MCF 10A (cell line): ENCODE measurements around the gene PDZRN3. TPM values are rescaled to one million over a fixed set of nuclear protein-coding genes. Genes with fewer than 3 reads are reported as not detected.

Experiments
- BruUV-seq: library from RNA; stranded (reverse); fragments of 400-500 nt; replicated peaks from 2 replicates; lab custom pipeline; 2021; lab: Mats Ljungman, UMichigan
- CTCF ChIA-PET: fragments of 300-600 bp; sonication (Branson Sonifier 250); formaldehyde crosslinking; extraction: SDS; loops from one replicate; lab custom pipeline; 2021; ENCODE audit warnings: antibody characterized with exemption, inconsistent platforms; lab: Yijun Ruan, JAX
- POLR2A ChIA-PET: fragments of 300-600, 350-650 bp; sonication (Branson Sonifier 250); formaldehyde crosslinking; extraction: SDS; loops from one replicate; lab custom pipeline; 2020; ENCODE audit warnings: antibody characterized with exemption, inconsistent platforms; lab: Yijun Ruan, JAX
- DNase-seq: peaks from one replicate; pipeline ENCODE4 v3.0.0-alpha.2; 2018; ENCODE audit not compliant: unreplicated experiment
- H3K27ac Mint-ChIP-seq: one replicate; pipeline ENCODE4 v1.8.0; 2022; ENCODE audit warnings: mild to moderate bottlenecking, low read depth, mixed read lengths; ENCODE audit not compliant: unreplicated experiment
- H3K27me3 Mint-ChIP-seq: one replicate; pipeline ENCODE4 v1.8.0; 2022; ENCODE audit warnings: mixed read lengths; ENCODE audit not compliant: insufficient read depth, unreplicated experiment
- H3K36me3 Mint-ChIP-seq: one replicate; pipeline ENCODE4 v1.8.0; 2022; ENCODE audit warnings: mild to moderate bottlenecking, moderate library complexity, mixed read lengths; ENCODE audit not compliant: insufficient read depth, unreplicated experiment
- H3K4me1 Mint-ChIP-seq: one replicate; pipeline ENCODE4 v1.8.0; 2022; ENCODE audit warnings: mixed read lengths; ENCODE audit not compliant: insufficient read depth, unreplicated experiment
- H3K4me3 Mint-ChIP-seq: one replicate; pipeline ENCODE4 v1.8.0; 2022; ENCODE audit warnings: mild to moderate bottlenecking, moderate library complexity, mixed read lengths; ENCODE audit not compliant: unreplicated experiment
- H3K9me3 Mint-ChIP-seq: one replicate; pipeline ENCODE4 v1.8.0; 2022; ENCODE audit warnings: mixed read lengths; ENCODE audit not compliant: unreplicated experiment
- intact Hi-C: fragments of 100-400 bp; cut with micrococcal nuclease; formaldehyde crosslinking; loops from 2 replicates; pipeline ENCODE4 v1.14.1; 2022
- total RNA-seq: library from RNA; stranded (reverse); gene quantifications from 2 replicates; pipeline ENCODE4 v1.2.3, GENCODE V29; 2022
- TF ChIP-seq, protein P1 (sequence below): fragments of 200-600 bp; IDR thresholded peaks from one replicate; pipeline ENCODE4 v1.8.0; 2022; ENCODE audit warnings: antibody characterized with exemption, mild to moderate bottlenecking; ENCODE audit not compliant: unreplicated experiment

Gene PDZRN3
- total RNA-seq, 1 experiment from 2014 or later: not detected

DNA sequence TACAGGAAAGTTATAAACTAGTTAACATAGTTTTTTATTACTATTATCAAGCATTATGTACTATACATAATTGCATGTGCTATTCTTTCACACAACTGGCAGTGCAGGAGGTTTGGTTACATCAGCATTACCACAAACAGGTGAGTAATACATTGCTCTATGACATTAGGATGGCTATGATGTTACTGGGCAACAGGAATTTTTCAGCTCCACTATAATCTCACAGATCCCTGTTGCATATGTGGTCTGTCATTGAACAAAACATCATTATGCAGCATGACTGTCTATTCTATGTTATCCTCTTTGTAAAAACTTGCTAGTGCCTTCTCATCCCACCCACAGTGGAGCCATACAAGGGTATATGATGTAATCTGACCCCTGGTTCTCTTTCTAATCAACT is 36.5 kb upstream of the PDZRN3 start:
- Mint-ChIP-seq H3K4me1 (peaks cover 12% of the 10 kb centered on the region), H3K36me3 (no peaks in the 10 kb centered on the region), H3K27me3 (no peaks in the 10 kb centered on the region), H3K4me3 (no peak overlapping the region), H3K9me3 (no peaks in the 10 kb centered on the region), H3K27ac (no peak overlapping the region)
- ChIA-PET CTCF (interaction anchor here (0.6 to 1.2 kb wide), 3 partner anchors 18 to 1510 kb away, joined by 3 to 5 read pairs (median 3); no protein-coding TSS in a partner anchor), POLR2A (interaction anchor here (0.7 to 1.3 kb wide), 2 partner anchors 67 to 94 kb away, joined by 3 read pairs; no protein-coding TSS in a partner anchor)
- intact Hi-C loops: no loop called here
- peak; percentile 30 for DNase-seq
- no TSS peak for BruUV-seq
- TF ChIP-seq, protein P1, sequence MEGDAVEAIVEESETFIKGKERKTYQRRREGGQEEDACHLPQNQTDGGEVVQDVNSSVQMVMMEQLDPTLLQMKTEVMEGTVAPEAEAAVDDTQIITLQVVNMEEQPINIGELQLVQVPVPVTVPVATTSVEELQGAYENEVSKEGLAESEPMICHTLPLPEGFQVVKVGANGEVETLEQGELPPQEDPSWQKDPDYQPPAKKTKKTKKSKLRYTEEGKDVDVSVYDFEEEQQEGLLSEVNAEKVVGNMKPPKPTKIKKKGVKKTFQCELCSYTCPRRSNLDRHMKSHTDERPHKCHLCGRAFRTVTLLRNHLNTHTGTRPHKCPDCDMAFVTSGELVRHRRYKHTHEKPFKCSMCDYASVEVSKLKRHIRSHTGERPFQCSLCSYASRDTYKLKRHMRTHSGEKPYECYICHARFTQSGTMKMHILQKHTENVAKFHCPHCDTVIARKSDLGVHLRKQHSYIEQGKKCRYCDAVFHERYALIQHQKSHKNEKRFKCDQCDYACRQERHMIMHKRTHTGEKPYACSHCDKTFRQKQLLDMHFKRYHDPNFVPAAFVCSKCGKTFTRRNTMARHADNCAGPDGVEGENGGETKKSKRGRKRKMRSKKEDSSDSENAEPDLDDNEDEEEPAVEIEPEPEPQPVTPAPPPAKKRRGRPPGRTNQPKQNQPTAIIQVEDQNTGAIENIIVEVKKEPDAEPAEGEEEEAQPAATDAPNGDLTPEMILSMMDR: no peak

DNA sequence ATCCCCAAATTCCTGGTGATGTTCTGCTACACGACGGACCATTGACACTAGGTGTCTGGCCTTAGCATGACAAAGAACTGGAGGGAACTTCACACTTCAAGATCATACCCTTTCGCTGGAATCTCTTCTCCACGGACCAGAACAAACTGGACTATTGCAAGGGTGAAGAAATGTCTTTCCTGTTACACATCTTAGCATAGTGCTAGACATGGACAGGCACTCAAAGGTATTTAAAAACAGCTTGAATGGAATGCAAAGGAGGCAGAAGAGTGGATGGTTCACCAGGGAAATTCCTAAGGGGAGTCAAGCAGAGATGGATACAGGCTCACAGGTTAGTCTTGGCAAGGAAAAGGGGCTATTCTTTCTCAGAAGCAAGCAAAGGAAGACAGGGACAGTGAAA is 33.5 kb upstream of the PDZRN3 start:
- no TSS peak for BruUV-seq
- CTCF ChIA-PET: no interaction called here
- Mint-ChIP-seq H3K9me3 (no peaks in the 10 kb centered on the region), H3K27me3 (no peaks in the 10 kb centered on the region), H3K36me3 (no peaks in the 10 kb centered on the region), H3K4me1 (peaks cover 12% of the 10 kb centered on the region), H3K4me3 (no peak overlapping the region), H3K27ac (no peak overlapping the region)
- no peak for DNase-seq
- TF ChIP-seq, protein P1: no peak
- intact Hi-C loops: no loop called here
- POLR2A ChIA-PET: no interaction called here

DNA sequence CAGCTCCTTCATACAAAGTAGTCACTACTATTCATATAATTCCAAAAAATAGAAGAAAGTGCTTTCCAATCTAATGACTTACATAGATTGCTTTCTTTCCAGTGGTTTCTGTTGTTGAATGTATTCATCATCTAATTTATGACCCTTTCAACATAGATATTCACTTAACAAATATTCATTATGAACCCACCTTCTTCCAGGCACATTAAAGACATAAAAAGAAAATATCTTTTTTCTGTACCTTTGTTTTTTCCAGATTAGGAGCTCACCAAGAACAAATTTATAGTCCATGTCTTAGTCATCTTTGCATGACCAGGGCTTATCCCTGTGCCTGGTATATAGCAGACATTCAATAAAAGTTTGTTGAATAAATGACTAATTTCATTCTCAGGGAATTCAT is 32.4 kb upstream of the PDZRN3 start:
- intact Hi-C loops: no loop called here
- peaks cover 12% of the 10 kb centered on the region for H3K4me1 Mint-ChIP-seq
- BruUV-seq: no TSS peak
- H3K27ac Mint-ChIP-seq: no peak overlapping the region
- ChIA-PET POLR2A (no interaction called here), CTCF (no interaction called here)
- no peaks in the 10 kb centered on the region for H3K36me3 Mint-ChIP-seq
- no peak overlapping the region for H3K4me3 Mint-ChIP-seq
- no peaks in the 10 kb centered on the region for H3K9me3 Mint-ChIP-seq
- H3K27me3 Mint-ChIP-seq: no peaks in the 10 kb centered on the region
- TF ChIP-seq, protein P1: no peak
- DNase-seq: no peak

DNA sequence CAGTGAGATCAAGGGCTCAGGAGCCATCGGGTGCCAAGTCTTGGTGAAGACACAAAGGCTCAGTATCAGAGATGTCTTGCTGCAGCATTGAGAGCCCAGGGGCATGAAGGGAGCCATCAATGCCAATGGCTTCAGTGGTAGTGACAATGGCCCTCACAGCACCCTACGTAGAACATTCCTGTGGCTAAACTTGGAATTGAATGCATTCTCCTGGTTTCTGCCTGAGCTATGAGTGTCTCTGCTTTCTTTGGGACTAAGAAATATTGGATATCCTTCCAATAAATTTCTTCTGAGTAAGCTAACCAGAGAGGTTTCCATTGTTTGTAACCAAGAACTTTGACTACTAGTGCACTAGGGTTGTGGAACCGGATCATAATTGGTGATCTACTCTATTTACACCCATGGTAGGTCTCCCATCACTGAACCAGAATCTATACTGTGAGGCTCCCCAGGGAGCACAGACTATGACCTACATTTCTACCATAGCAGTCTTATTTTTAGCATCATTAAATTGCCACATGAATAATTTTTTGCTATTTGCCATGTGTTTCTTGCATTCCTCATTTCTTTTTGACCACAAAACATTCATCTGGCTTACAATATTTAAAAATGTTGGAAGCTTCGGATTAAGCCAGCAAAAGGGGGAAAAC is 31.6 kb upstream of the PDZRN3 start:
- no TSS peak for BruUV-seq
- Mint-ChIP-seq H3K9me3 (no peaks in the 10 kb centered on the region), H3K4me1 (peaks cover 7% of the 10 kb centered on the region), H3K36me3 (no peaks in the 10 kb centered on the region), H3K4me3 (no peak overlapping the region), H3K27ac (no peak overlapping the region), H3K27me3 (no peaks in the 10 kb centered on the region)
- ChIA-PET CTCF (no interaction called here), POLR2A (interaction anchor here (0.6 kb wide), 1 partner anchor 299 kb away, joined by 3 read pairs; no protein-coding TSS in a partner anchor)
- DNase-seq: no peak
- TF ChIP-seq, protein P1: no peak
- intact Hi-C loops: no loop called here
